AG04449 (cell line): ENCODE data around the gene PREP.

Experiments
- CTCF ChIA-PET: fragments of 350-600 bp; formaldehyde crosslinking; extraction: SDS; loops from one replicate; lab custom pipeline; 2021; ENCODE audit warnings: antibody characterized with exemption; lab: Yijun Ruan, JAX
- POLR2A ChIA-PET: fragments of 400-600, 350-600 bp; formaldehyde crosslinking; extraction: SDS; loops from one replicate; lab custom pipeline; 2020; ENCODE audit warnings: antibody characterized with exemption, inconsistent platforms; lab: Yijun Ruan, JAX
- DNase-seq: peaks from one replicate; pipeline ENCODE4 v3.0.0-alpha.2; 2010; ENCODE audit warnings: low read depth, low spot score
- H3K4me3 ChIP-seq: 2 replicates; pipeline ENCODE4 v1.5.1; 2011; ENCODE audit warnings: low read depth, mild to moderate bottlenecking, control low read depth, low read length
- CTCF ChIP-seq: IDR thresholded peaks from one replicate; pipeline ENCODE4 v1.5.1; 2011; ENCODE audit warnings: mild to moderate bottlenecking, moderate library complexity, low read length, control low read depth, inconsistent platforms; ENCODE audit not compliant: insufficient read depth; ENCODE audit errors: missing control alignments

The PREP gene

DNA sequence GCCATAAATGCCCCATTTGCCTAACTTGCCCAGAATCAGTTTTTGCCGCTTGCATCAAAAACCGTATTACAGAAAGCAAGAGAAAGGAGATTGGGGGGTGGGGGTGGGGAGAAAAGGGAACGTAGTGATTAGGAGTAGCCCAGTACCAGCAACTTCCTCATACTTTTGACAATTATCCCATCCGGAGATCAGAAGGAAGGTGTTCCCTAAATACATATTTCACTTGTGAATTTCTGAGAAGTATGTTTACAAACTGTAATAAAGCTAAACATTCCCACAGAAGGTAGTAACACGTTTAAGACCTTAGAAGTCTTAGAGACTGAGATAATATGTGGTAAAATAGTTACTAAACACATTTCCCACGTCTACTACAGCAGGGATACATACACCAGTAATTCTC lies 14.5 kb downstream of the PREP start:
- H3K4me3 ChIP-seq: no peak overlapping the region
- POLR2A ChIA-PET: no interaction called here
- no peak for TF ChIP-seq CTCF
- no peak for DNase-seq
- CTCF ChIA-PET: interaction anchor here (1.1 to 2.8 kb wide), 4 partner anchors 9 to 300 kb away, joined by 4 to 18 read pairs (median 4); partner anchors contain the start of gene PREP

DNA sequence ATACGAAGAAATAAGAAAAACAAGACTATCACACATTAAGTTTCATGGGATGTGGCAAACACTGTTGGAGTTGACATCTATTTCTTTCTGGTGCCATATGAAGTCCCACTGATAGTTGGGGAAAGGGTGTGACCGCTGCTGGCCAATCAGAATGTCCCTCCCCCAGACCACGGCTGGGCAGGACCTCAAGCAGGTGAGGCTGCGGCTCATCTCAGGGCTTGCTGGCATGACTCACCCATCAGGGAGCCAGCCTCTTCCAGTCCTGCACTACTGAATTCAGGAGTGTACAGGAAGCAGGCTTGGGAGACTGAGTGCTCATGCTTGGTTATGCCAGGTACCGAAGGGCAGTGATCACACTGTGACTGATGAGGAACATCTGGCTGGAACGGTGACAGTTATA lies 18.9 kb downstream of the PREP start:
- POLR2A ChIA-PET: no interaction called here
- no peak for DNase-seq
- CTCF ChIA-PET: interaction anchor here (2.3 kb wide), 1 partner anchor 19 kb away, joined by 10 read pairs; the partner anchor contains the start of gene PREP
- no peak overlapping the region for H3K4me3 ChIP-seq
- TF ChIP-seq CTCF: no peak

GRCh38 chr6:105382958-105383357 lies 19.9 kb downstream of the PREP start:
- H3K4me3 ChIP-seq: no peak overlapping the region
- no peak for DNase-seq
- CTCF ChIA-PET: interaction anchor here (1.0 to 2.3 kb wide), 3 partner anchors 10 to 20 kb away, joined by 3 to 10 read pairs (median 3); partner anchors contain the start of gene PREP
- POLR2A ChIA-PET: interaction anchor here (1.0 kb wide), 1 partner anchor 19 kb away, joined by 4 read pairs; no protein-coding TSS in a partner anchor
- no peak for TF ChIP-seq CTCF

- POLR2A ChIA-PET: interaction anchor here (1.0 kb wide), 1 partner anchor 19 kb away, joined by 4 read pairs; no protein-coding TSS in a partner anchor
- DNase-seq: no peak
- H3K4me3 ChIP-seq: no peak overlapping the region
- CTCF ChIA-PET: interaction anchor here (1.0 to 2.3 kb wide), 4 partner anchors 11 to 261 kb away, joined by 3 to 10 read pairs (median 3); partner anchors contain the start of gene PREP
- no peak for TF ChIP-seq CTCF
Observed at GRCh38 chr6:105382496-105382895, 20.4 kb downstream of the PREP start.

- no peak for DNase-seq
- H3K4me3 ChIP-seq: no peak overlapping the region
- ChIA-PET CTCF (interaction anchor here (1.4 to 2.0 kb wide), 2 partner anchors 17 to 292 kb away, joined by 4 to 10 read pairs; no protein-coding TSS in a partner anchor), POLR2A (no interaction called here)
- no peak for TF ChIP-seq CTCF
Observed at GRCh38 chr6:105380634-105381033, 22.2 kb downstream of the PREP start.

DNA sequence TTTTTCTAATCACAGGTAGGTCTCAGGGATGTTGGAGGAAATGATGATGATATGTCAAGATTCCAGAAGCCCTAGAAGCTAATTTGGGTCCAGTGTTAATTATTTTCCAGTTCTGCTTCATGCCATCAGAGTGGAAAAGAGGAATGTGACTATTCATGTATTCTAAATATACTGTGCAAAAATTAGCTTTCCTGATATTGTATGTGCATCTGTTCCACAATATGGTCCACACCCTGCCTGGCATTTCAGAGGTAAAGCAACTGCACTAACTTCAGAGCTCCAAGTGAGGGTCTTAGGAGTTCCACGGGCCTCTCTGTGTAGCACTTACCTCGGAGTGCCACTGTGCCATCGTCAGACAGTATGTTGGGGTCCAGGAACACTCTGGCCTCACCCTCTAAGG lies 27.1 kb downstream of the PREP start:
- DNase-seq: no peak
- H3K4me3 ChIP-seq: no peak overlapping the region
- ChIA-PET CTCF (interaction anchor here (1.2 to 5.8 kb wide), 3 partner anchors 13 to 289 kb away, joined by 3 to 43 read pairs (median 9); partner anchors contain the start of gene PREP), POLR2A (no interaction called here)
- no peak for TF ChIP-seq CTCF
